GM18526 (cell line): ENCODE results near the gene METTL9.

Source experiments
- POLR2A ChIP-seq: IDR thresholded peaks from 3 replicates; pipeline ENCODE4 v1.6.1; 2011; ENCODE audit not compliant: insufficient read length; ENCODE audit errors: extremely low read depth

METTL9 gene

DNA sequence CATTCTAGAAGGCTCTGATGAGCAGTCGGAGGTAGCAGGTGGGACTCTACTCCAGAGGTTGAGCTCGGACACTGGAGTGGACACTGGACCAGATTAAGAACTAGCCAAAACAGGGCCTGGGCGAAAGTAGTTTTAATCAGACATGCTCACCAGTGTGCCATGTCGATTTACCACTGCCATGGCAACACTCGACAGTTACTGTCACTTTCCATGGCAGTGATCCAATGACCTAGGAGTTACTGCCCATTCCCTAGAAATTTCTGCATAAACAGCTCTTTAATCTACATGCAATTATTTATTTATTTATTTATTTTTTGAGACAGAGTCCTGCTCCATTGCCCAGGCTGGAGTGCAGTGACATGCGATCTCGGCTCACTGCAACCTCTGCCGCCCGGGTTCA is 7.2 kb upstream of the METTL9 start:
- no peak for TF ChIP-seq POLR2A

DNA sequence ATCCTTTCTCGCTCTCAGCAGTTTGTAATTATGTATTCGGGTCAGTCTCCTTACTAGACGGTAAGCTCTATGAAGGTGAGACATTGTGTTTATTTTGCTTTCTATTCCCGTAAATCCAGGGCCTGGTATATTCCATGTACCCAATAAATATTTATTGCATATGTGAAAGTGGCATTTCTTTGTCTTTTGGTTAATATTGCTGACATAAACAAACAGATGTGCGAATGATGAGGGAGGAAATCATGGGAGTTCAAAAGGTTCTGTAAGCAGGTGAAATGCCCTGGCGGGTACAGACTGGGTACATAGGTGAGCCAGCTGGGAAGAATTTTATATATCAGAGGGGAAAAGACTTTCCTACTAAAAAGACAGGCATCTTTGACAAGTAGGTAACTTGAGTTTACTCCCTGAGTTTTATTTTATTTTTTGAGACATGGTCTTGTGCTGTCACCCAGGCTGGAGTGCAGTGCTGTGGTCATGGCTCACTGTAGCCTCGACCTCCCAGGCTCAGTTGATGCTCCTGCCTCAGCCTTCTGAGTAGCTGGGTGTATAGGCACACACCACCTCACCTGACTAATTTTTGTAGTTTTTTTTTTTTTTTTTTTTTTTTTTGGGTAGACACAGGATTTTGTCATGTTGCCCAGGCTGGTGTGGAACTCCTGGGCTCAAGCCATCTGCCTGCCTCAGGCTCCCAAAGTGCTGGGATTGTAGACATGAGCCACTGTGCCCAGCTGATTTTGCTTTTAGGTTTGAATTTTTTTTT is 5.7 kb upstream of the METTL9 start:
- TF ChIP-seq POLR2A: no peak

DNA sequence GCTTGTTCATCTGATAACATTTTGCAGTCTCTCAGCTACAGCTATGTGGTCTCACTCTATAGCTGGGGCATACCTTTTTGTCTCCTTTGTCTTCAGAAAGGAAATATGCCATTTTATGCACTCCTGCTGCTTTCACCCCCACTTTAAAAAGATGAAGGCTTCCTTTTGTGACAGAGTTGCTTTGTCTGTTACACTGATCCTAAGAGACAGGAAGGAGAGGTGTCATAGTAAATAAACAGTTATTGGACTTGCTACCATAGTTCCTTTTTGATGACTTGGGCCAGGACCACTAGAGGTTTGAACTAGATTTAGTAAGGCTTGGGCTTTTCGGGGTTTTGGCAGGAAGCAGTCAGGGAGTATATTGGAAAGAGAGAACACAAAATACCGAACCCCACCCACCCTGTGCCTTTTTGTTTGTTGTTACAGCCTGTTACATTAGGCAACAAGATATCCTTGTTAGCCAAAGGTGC is 1.8 kb upstream of the METTL9 start:
- no peak for TF ChIP-seq POLR2A

DNA sequence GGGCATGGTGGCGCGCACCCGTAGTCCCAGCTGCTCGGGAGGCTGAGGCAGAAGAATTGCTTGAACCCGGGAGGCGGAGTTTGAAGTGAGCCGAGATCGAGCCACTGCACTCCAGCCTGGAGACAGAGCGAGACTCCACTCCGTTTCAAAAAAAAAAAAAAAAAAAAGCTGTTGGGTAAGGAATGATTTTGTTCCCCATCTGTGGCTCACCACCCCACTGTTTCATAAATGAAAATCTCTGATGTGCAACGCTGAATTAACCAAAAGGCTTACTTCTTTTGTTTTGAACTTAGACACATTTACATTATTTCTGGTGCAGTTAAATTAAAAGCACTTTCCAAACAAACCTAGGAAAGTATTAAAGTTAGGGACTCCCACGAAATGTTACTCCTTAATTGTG is 1.2 kb upstream of the METTL9 start:
- TF ChIP-seq POLR2A: no peak

DNA sequence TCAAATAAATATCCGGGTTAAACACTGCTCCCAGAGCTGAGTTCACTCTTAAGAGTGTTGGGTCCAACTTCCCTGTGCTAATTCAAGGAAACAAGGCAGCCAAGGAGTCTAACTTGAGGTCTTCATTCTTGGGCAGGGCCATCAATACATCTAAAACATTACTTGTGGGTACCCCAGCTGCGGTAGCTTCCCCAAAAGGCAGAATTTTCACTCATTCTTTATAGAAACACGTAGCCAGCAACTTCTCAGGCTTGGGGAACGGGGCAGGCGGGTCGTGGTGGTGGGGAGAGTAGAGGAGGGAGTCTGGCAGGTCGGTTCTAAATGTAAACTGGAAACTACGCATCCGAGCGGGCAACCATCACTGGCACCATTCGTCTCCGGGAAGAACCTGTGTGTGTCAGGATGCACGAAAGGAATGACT is 666 bp upstream of the METTL9 start:
- TF ChIP-seq POLR2A: no peak

DNA sequence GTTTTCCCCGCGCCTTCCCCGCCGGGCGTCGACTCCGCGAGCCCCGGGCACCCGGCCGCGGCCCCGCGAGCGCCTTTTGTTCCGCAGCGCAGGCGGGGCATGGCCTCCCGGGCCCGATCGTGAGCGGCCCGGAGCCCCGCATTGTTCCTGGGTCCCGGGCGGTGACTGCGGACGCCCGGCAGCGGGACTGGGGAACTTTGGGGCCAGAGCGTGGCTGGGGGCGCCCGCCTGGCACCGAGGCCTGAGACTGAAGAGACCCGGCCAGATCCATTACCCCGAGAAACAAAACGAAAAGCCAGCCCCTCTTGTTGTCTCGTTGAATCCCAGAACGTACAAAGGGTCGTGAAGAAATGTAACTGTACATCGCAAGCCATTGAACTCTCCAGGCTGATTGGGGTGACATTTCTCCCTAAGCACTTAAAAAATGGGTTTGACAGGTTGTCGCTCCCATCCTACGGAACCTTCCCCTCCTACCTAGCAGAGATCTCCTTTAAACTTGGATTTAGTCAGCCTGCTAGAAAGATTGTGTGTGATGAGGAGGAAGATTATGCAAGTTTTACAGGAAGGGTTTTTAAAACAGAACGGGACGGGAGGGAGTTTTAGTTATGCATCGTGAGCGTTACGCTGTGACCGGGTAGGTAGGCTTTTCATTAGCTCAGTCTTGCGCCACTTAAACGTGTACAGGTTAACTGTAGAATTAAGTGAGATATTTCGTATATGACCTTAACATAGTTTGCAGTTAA is 825 bp downstream of the METTL9 start:
- TF ChIP-seq POLR2A: no peak

DNA sequence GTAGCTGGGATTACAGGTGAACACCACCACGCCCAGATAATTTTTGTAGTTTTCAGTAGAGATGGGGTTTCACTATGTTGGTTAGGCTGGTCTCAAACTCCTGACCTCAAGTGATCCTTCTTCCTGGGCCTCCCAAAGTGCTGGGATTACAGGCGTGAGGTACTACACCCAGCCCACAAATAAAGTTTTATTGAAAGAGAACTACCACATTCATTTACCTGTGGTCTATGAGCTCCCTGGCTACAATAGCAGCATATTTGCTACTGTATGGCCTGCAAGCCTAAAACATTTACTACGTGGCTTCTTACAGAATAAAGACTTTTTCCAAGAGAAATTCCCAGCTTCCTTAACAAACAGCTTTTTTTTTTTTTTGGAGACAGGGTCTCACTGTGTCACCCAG is 3.4 kb downstream of the METTL9 start:
- no peak for TF ChIP-seq POLR2A

DNA sequence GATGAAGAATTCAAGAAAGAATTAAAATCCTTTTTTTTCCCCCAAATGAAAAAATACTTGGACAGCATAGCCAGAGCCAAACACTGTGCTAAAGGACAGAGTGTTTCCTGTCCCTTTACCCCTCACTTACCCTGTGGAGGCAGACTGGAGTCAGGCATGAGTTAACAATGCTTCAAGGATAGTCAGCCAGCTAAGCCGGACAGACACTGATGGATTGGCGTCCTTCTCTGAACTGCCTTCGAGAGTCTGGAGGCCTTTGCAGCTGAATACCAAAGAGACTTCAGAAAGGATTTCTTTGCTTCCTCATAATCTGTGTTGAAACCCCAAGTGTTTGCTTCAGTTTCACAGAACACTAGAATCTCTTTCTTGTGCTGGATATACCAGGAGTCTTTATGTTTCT is 4.6 kb downstream of the METTL9 start:
- TF ChIP-seq POLR2A: no peak

DNA sequence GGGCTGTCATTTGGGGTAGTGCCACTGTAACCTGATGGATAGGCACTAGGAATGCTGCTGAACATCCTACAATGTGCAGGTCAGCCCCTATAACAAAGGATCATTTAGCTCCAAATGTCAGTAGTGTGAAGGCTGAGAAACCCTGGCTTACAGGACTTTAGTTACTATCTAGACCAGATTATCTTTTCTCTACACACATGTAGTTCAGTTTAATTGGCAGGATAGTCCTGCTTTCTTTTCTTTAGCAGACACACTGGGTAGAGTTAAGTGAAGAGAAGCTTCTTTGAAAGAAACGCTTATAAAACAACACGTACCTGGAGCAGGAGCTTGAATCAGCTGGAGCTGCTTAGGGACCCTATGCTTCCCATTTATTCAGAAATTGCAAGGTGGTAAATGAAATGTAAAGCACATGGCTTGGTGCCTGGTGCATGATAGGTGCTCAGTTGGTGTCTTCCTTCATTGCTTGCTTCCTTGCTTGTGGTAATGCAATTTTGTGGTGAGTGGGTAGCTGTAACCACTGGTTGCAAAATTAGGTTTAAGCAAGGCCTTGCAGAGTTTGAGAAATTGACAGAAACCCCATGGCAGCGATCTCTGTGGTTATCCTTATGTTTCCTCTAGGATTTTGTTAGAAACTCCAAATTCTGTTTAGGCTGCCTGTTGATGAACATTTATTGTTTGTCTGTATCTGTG is 9.4 kb downstream of the METTL9 start:
- no peak for TF ChIP-seq POLR2A

DNA sequence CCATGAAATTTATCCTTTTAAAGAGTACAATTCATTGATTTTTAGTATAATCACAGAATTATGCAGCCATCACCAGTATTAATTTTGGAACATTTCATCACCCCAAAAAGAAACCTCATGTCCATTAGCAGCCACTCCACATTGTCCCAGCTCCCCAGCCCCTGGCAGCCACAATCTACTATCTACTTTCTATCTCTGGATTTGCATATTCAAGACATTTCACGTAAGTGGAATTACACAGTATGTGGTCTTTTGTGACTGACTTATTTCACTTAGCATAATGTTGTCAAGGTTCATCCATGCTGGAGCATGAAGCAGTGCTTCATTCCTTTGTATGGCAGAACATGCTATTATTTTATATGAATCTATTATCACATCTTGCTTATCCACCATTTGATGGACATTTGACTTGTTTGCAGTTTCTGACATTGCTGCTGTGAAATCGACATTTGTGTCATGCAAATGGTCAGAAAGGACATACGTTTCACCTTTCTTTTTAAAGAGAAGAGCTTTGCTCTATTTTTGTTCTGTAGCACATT is 10.7 kb downstream of the METTL9 start:
- no peak for TF ChIP-seq POLR2A

DNA sequence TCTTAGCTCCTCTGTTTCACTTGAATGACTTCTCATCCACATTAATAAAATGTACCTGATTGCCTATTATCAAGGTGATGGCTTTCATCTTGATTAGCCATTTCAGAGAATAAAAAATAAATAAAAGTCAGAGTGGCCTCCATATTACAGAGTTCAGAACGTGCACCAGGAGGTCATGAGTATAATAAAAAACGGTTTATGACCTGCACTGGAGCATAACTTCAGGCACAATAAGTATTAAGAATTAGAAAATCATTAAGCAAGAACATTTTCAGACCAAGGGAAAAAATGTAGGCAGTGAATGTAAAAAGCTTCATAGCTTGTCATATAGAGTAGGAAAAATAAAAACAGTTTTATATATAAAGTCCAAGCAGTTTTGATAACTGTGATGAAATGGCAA is 11.4 kb downstream of the METTL9 start:
- no peak for TF ChIP-seq POLR2A

DNA sequence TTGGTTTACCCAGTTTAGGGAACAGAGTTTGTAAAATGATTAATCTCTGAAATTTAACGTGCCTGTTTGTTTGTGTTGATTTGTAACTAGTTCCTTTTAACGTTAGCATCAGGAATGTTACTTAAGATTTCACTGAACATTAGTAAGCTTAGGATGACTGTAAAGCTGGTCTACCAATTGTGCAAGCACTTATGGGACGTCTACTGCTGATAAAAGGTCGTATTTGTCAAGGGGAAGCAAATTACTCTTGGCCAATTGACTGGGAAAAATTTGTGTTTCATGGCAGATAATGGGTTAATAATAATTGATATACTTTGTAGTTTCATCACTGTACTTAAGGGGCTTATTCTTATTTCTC is 11.8 kb downstream of the METTL9 start:
- TF ChIP-seq POLR2A: no peak

DNA sequence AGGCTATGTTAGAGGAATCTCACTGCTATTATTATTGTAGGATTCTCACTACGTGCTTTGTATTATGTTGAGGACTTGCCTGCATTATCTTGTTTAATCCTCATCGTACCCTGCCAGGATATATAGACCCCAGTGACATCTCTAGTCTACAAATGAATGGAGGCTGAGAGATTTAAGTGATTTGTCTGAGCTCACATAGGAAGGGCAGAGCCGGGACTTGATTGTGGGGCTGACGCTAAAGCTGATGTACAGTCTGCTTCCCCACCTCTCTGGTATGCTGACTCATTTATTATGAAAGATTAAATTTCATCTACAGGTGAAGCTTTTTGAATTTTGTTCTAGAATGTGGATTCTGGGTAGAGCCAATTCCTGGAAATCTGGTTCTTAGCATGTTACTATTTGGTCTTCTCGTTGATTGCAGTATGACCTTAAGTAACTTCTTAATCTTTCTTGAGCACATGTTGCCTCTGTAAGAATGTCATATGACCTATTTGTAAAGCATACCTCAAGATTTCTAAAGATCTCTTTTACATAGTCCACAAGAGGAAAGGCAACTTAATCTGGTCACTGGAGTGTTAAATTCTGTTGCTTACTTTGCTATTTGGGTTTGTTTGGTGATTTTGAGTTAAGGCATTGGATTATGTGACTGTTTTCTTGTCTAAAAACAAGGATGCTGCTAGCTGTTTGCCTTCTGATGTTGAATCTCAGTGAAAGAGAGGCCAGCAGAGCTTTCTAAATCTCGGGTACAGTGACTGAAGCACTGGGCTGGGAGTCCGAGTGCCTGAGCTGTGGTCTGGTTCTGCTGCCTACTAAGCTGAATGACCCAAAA is 12.4 kb downstream of the METTL9 start:
- no peak for TF ChIP-seq POLR2A

DNA sequence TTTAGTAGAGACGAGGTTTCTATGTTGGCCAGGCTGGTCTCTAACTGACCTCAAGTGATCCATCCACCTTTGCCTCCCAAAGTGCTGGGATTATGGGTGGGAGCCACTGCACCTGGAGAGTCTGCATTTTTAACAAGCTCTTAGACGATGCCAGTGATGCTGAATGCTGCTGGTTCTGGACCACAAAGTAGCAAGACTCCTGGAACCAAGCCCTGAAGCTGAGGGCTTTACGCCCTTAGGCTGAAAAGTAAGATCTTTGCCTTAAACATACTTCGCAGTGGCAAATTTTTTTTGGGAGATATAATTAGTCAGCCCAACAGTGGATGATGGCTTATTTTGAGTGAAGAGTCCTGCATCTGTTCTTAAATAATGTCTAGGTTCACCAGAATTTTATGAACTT is 14.0 kb downstream of the METTL9 start:
- TF ChIP-seq POLR2A: no peak

DNA sequence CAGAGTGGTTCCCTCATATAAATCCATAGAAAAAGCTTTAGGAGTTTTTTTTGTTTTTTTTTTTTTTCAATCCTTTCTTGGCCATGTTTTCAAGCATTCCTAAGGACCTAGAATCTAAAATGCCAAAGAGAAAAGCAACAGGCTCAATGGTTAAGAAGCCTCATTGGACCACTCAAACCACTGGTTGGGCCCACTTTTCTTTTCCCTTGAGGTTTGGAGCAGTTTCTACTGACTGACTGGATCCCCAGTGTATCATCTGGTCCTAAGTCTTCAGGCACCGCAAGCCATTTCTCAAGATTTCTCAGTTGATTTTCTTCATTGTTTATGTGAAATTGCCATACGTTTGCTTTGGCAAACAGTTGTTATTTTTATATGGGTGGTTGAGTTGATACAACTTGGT is 14.4 kb downstream of the METTL9 start:
- no peak for TF ChIP-seq POLR2A
